ENCODE measurements around the gene SPRR4.

The SPRR4 gene

DNA sequence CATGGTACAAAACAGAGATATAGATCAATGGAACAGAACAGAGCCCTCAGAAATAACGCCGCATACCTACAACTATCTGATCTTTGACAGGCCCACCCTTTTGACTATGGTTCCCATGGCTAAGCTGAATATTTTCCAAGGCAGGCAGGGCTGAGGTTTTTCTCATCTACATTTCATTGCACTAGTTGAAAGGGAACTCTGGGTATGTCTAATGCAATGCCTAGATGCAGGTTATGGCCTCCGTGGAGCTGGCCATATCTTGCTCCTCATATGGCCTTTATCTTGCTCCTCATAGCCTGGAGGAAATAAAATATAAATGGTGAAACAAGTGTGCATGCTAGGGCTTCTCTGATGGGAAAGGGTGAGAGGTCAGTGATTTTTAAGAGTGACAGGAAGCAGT lies 12.9 kb upstream of the SPRR4 start:
- TF ChIP-seq, protein P1, sequence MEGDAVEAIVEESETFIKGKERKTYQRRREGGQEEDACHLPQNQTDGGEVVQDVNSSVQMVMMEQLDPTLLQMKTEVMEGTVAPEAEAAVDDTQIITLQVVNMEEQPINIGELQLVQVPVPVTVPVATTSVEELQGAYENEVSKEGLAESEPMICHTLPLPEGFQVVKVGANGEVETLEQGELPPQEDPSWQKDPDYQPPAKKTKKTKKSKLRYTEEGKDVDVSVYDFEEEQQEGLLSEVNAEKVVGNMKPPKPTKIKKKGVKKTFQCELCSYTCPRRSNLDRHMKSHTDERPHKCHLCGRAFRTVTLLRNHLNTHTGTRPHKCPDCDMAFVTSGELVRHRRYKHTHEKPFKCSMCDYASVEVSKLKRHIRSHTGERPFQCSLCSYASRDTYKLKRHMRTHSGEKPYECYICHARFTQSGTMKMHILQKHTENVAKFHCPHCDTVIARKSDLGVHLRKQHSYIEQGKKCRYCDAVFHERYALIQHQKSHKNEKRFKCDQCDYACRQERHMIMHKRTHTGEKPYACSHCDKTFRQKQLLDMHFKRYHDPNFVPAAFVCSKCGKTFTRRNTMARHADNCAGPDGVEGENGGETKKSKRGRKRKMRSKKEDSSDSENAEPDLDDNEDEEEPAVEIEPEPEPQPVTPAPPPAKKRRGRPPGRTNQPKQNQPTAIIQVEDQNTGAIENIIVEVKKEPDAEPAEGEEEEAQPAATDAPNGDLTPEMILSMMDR (IDR thresholded peaks at IDR 0.05; ENCODE audit: low read depth, low read length), result no peak
- DNase-seq (ENCODE audit: extremely low read depth, low read depth), result no peak

DNA sequence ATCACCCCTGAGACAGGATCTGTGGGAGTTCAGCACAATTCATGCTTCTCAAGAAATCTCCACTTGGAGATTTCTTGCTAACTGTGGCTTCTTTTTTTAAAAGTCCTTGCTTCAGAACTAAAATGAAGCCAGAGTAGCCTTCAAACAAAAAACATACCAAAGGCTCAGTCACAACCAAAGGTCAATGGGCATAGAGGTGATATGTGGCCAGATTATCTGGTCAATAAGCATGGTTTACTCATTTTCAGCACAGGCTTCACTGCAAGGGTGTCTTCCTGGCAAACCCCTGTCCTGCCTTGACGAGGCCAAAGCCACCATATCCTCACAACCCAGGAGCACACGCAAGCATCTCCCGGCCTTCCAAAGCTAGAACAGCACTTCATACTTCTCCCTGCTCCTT lies 11.2 kb upstream of the SPRR4 start:
- TF ChIP-seq, protein P1 (IDR thresholded peaks at IDR 0.05; ENCODE audit: low read depth, low read length), result no peak
- DNase-seq (ENCODE audit: extremely low read depth, low read depth), result no peak

DNA sequence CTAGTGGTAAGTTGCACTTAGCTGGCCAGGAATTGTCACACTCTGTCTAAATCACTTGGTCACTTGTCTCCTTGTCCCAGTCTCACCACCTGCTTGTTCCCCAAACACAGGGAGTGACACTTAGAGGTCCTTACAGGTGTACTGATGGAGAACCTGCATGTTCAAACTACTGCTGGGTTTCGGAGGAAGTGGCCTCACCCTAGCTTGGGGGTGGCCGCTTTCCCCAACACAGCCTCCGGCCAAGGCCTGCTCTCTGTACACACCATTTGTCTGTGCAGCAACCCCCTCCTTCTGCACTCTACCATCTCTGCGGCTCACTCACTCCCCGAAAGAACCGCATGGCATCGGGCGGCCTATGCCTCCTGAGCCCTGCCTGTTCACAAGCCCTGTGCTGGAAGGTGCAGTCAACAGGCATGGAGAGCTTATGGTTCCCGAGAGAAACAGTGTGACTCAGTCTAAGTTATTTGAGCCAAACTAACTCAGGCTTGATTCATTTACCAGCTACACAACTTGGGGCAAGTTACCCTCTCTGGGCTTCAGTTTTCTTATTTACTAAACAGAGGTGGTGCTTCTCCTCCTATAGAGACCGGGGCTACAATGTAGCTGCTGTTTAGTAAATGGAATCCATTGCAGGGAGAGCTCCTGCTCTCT lies 10.5 kb upstream of the SPRR4 start:
- TF ChIP-seq, protein P1 (IDR thresholded peaks at IDR 0.05; ENCODE audit: low read depth, low read length), result no peak
- DNase-seq (ENCODE audit: extremely low read depth, low read depth), result no peak

DNA sequence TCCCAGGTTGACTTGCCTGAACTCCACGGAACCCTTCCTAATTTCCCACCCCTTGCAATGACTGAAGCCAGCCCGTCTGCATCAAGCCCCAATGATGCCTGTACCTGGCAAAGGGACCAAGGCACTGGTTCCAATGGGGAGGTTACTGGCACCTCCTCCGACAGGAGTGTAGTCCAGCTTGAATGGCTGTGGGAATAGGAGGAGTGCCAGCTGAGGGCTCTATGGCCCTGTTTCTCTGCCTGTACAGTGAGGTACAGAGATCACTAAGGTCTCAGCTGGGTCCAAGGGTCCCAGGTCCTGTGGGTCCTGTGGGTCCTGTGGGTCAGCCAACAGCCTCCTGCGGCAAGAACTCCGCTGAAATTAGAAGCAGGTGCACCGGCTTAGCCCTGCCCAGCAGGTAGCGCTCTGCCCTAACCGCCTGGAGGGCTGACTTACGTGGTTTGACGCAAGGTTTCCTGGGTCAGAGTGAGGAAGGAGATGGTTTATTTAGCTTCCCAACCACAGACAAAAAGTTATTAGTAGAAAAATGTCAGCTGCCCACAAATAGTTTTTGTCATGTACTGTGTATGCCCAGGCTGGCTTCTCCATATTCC lies 9.9 kb upstream of the SPRR4 start:
- DNase-seq (ENCODE audit: extremely low read depth, low read depth), result no peak

DNA sequence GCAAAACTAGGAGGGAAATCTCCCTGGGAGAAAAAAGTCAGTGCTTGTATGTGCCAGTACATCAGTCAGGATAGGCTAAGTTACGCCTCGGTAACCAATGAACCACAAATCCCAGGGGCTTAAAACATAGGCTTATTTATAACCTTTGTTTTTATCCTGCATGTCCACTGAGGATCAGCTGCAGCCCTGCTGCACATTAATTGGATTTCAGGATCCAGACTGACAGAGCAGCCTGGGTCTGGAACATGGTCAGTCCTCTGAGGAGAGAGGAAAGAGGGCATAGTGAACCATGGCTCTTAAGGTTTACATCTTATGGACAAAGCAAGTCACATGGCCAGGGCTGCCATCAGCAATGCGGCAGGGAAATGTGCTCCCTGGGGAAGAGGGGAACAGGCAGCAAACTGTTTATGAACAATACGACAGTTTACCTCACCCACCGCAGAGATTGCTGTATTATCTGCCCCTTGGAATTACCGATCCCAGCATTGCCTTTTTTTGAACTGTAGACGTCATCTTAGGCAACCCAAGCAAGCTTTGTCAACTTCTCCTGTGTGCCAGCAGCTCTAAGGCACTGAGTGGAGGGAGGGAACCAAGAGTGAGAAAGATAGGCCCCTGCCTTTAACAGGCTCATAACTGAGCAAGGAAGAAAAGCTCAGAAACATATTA lies 9.1 kb upstream of the SPRR4 start:
- TF ChIP-seq, protein P1 (IDR thresholded peaks at IDR 0.05; ENCODE audit: low read depth, low read length), result no peak
- DNase-seq (ENCODE audit: extremely low read depth, low read depth), result no peak

More for the DNA sequence above, 9.9 kb upstream of the SPRR4 start:
- TF ChIP-seq, protein P1 (IDR thresholded peaks at IDR 0.05; ENCODE audit: low read depth, low read length), result no peak

DNA sequence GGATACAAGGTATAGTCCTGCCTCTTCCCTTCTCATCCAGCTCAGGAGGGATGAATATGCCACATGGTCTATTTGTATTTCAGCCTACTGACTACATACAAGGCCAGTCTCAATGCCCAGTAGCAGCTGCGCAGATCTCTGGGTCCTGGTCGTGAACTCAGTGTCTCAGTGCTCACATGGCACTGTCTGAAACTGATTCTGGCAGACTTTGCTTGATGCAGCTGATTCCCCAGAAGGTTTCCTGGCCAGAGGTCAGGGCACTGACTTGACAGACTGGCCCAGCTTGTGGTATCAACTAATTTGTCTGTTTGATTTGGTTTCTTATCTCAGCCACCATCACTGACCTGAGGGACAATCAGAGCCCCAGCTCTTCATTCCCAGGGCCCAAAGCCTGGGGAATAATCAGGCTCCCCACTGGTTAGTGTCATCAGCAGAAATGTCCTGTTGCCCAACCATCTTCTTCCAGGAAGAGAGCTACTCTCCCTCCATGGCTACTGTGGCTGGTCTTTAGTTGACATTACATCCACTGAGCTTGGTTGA lies 7.5 kb upstream of the SPRR4 start:
- no peak for DNase-seq (ENCODE audit: extremely low read depth, low read depth)
- TF ChIP-seq, protein P1 (IDR thresholded peaks at IDR 0.05; ENCODE audit: low read depth, low read length), result no peak

DNA sequence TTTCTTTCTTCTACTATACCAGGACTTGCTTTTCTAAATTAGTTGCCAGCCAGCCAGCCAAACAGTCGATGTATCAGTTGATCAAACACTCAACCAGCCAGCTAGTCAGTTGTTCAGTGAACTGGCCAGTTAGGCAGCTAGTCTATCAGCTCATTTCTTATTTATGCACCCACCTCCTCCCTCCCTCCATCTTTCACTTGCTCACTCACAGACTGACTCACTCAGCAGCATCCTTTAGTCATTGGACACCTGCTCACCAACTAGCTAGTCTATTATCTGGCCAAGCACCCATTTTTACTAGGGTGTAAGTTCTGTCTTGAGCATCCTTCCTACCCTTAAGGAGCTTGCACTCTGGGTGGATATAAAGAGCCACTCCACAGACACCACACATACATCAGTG lies 5.9 kb upstream of the SPRR4 start:
- TF ChIP-seq, protein P1 (IDR thresholded peaks at IDR 0.05; ENCODE audit: low read depth, low read length), result no peak

More for the DNA sequence above, 5.9 kb upstream of the SPRR4 start:
- no peak for DNase-seq (ENCODE audit: extremely low read depth, low read depth)

All from AG09319 (cell line).